K562 (cell line): ENCODE results near the gene RCHY1. TPM values are rescaled to one million over a fixed set of nuclear protein-coding genes. Genes with fewer than 3 reads are reported as not detected.
A peak's percentile ranks its signal among the peaks of the same experiment; 100 is the strongest.

ENCODE experiments used
- BRF2 ChIP-seq: IDR thresholded peaks from 3 replicates; pipeline ENCODE4 v1.6.1; 2011; ENCODE audit warnings: borderline replicate concordance, mild to moderate bottlenecking; ENCODE audit not compliant: insufficient read length, insufficient read depth
- GTF3C2 ChIP-seq: IDR thresholded peaks from 3 replicates; pipeline ENCODE4 v1.6.1; 2011; ENCODE audit warnings: borderline replicate concordance, mild to moderate bottlenecking, moderate library complexity; ENCODE audit not compliant: insufficient read length; ENCODE audit errors: extremely low read depth
- NR2C2 ChIP-seq, 2 experiments: fragments of 200-800 bp in 1 of 2; sonication (Bioruptor generic) in 1 of 2; sonication (generic) in 1 of 2; formaldehyde crosslinking in 1 of 2; IDR thresholded peaks; 2 replicates each; pipeline versions ENCODE4 v1.6.1 to v1.8.0; 2016 to 2022; ENCODE audit warnings: mild to moderate bottlenecking in 1 of 2, missing compliant biosample characterization in 1 of 2, missing genetic modification characterization in 1 of 2, missing genetic modification reagents in 1 of 2
- POLR2H ChIP-seq: IDR thresholded peaks from 2 replicates; pipeline ENCODE4 v1.6.1; 2016; ENCODE audit warnings: missing genetic modification characterization, low read depth, mild to moderate bottlenecking, control low read depth, missing compliant biosample characterization, moderate library complexity
- SIN3A ChIP-seq, 2 experiments: fragments of 150-350 bp in 1 of 2; IDR thresholded peaks; 2 replicates each; pipeline ENCODE4 v1.6.1; 2011 to 2016; ENCODE audit warnings: borderline replicate concordance in 2 of 2, low read depth in 2 of 2, low read length in 2 of 2, mild to moderate bottlenecking in 2 of 2, moderate library complexity in 2 of 2; ENCODE audit not compliant: control insufficient read depth in 1 of 2
- TEAD2 ChIP-seq: fragments of 450-650 bp; IDR thresholded peaks from 2 replicates; pipeline ENCODE4 v1.6.1; 2016; ENCODE audit warnings: missing genetic modification characterization, control low read depth, missing compliant biosample characterization
- ZNF184 ChIP-seq: sonication (generic); formaldehyde crosslinking; IDR thresholded peaks from 2 replicates; pipeline ENCODE4 v1.5.0; 2020; ENCODE audit warnings: missing genetic modification reagents
- ZNF316 ChIP-seq: fragments of 450-650 bp; IDR thresholded peaks from 2 replicates; pipeline ENCODE4 v1.6.1; 2016
- polyA plus RNA-seq, 8 experiments: library from polyadenylated mRNA; depleted of rRNA in 4 of 8; stranded (reverse) in 5 of 8; unstranded in 3 of 8; fragments of >200 nt; fragmentation: Nextera tagmentation in 2 of 8; fragmentation: Illumina TruSeq in 1 of 8; extraction: Ambion mirVana in 2 of 8; extraction: Trizol in 1 of 8; gene quantifications; 2 replicates each; pipeline versions ENCODE4 v1.2.1 to v1.2.3, GENCODE V29; 2011 to 2014; ENCODE audit warnings: inconsistent platforms in 1 of 8, missing spikeins in 1 of 8
- total RNA-seq, 7 experiments: library from RNA; depleted of rRNA in 6 of 7; stranded (reverse); fragments of >200 nt in 6 of 7; fragmentation: Illumina TruSeq in 2 of 7; extraction: Trizol in 2 of 7; gene quantifications; 2 replicates each; pipeline versions ENCODE4 v1.2.1 to v1.2.3, GENCODE V29; 2011 to 2021; ENCODE audit warnings: low replicate concordance in 1 of 7
- TF ChIP-seq, protein P1 (sequence below): fragments of 250-450 bp; sonication (Bioruptor Pico); IDR thresholded peaks from 2 replicates; pipeline ENCODE4 v1.8.0; 2022; ENCODE audit warnings: moderate library complexity, mild to moderate bottlenecking, inconsistent platforms
- TF ChIP-seq, protein P2 (sequence below), 2 experiments: IDR thresholded peaks; 2 replicates each; pipeline ENCODE4 v1.6.1; 2012; ENCODE audit warnings: improper control_type of control experiment in 2 of 2, low read depth in 2 of 2, low read length in 2 of 2, borderline replicate concordance in 1 of 2
- TF ChIP-seq, protein P3 (sequence below): sonication (generic); formaldehyde crosslinking; IDR thresholded peaks from 2 replicates; pipeline ENCODE4 v1.5.0; 2020; ENCODE audit warnings: missing genetic modification reagents

Gene RCHY1
- total and polyA plus RNA-seq, 9 of the 15 experiments (the other 6 are each of a cell fraction or from before 2014, with no cell fraction given): 27.3 to 85.1 (median 45.9) TPM

GRCh38 chr4:75514131-75514948, at the start of gene RCHY1, which contains the start of gene THAP6 (continued):
- TF ChIP-seq, protein P1, sequence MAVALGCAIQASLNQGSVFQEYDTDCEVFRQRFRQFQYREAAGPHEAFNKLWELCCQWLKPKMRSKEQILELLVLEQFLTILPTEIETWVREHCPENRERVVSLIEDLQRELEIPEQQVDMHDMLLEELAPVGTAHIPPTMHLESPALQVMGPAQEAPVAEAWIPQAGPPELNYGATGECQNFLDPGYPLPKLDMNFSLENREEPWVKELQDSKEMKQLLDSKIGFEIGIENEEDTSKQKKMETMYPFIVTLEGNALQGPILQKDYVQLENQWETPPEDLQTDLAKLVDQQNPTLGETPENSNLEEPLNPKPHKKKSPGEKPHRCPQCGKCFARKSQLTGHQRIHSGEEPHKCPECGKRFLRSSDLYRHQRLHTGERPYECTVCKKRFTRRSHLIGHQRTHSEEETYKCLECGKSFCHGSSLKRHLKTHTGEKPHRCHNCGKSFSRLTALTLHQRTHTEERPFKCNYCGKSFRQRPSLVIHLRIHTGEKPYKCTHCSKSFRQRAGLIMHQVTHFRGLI (CRISPR knock-in tag): no peak
- TF ChIP-seq BRF2 (no peak), POLR2H (tag) (peak; percentile 86), NR2C2 (CRISPR knock-in tag; IDR thresholded peaks at IDR 0.05) (no peak), NR2C2 (tag; IDR thresholded peaks at IDR 0.05) (peak; percentile 82), TEAD2 (tag) (peak; percentile 75), ZNF316 (no peak), GTF3C2 (no peak), SIN3A (IDR thresholded peaks at IDR 0.05; ENCODE audit: borderline replicate concordance in 2 of 2, control insufficient read depth in 1 of 2, low read depth in 2 of 2, low read length in 2 of 2) (peak; percentile 72 to 78; a peak in 2 of 4 replicates), ZNF184 (no peak)
- TF ChIP-seq, protein P2, sequence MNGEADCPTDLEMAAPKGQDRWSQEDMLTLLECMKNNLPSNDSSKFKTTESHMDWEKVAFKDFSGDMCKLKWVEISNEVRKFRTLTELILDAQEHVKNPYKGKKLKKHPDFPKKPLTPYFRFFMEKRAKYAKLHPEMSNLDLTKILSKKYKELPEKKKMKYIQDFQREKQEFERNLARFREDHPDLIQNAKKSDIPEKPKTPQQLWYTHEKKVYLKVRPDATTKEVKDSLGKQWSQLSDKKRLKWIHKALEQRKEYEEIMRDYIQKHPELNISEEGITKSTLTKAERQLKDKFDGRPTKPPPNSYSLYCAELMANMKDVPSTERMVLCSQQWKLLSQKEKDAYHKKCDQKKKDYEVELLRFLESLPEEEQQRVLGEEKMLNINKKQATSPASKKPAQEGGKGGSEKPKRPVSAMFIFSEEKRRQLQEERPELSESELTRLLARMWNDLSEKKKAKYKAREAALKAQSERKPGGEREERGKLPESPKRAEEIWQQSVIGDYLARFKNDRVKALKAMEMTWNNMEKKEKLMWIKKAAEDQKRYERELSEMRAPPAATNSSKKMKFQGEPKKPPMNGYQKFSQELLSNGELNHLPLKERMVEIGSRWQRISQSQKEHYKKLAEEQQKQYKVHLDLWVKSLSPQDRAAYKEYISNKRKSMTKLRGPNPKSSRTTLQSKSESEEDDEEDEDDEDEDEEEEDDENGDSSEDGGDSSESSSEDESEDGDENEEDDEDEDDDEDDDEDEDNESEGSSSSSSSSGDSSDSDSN (IDR thresholded peaks at IDR 0.05; ENCODE audit: borderline replicate concordance in 1 of 2, low read depth in 2 of 2, low read length in 2 of 2): peak; percentile 15 to 89; a peak in 2 of 4 replicates
- TF ChIP-seq, protein P3, sequence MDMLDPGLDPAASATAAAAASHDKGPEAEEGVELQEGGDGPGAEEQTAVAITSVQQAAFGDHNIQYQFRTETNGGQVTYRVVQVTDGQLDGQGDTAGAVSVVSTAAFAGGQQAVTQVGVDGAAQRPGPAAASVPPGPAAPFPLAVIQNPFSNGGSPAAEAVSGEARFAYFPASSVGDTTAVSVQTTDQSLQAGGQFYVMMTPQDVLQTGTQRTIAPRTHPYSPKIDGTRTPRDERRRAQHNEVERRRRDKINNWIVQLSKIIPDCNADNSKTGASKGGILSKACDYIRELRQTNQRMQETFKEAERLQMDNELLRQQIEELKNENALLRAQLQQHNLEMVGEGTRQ (CRISPR knock-in tag): peak; percentile 98
